Measurements from ENCODE around the gene ANO7. TPM values are rescaled to one million over a fixed set of nuclear protein-coding genes. Genes with fewer than 3 reads are reported as not detected.

Gene ANO7
- total RNA-seq, 1 experiment from 2014 or later, result 5.2 TPM

DNA sequence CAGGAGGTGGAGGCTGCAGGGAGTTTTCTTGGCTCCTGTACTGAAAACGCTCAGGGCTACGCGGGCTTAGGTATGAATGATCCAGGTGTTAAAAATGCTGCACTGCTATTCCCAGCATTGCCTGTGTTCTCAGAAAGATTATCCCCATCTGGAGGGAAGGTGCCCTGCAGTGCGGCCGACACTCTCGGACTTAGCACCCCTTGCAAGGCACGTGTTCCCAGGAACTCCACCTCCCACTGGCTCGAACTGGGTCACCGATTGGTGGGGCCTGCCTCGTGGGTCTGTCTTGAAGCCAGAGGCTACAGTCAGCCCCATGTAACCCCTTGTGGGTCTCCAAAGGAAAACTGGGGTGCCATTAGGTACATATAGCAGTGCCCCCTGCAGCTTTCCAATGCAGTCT is 25.7 kb downstream of the ANO7 start:
- Histone ChIP-seq H3K4ac (ENCODE audit: low read depth, low read length) (no peak overlapping the region), H3K23ac (ENCODE audit: insufficient read length, low read depth, low read length) (no peak overlapping the region), H2AK5ac (ENCODE audit: insufficient read length, low read length) (no peak overlapping the region), H4K5ac (ENCODE audit: insufficient read length, low read depth, low read length) (no peak overlapping the region), H3K4me2 (ENCODE audit: insufficient read depth, insufficient read length, low read length) (no peak overlapping the region), H4K20me1 (ENCODE audit: control insufficient read depth, insufficient read depth, insufficient read length) (peaks cover 2% of the 10 kb centered on the region), H3K56ac (ENCODE audit: insufficient read length, low read depth, low read length) (no peak overlapping the region), H4K8ac (replicated peaks; ENCODE audit: insufficient read length, low read depth, low read length) (no peak overlapping the region), H3T11ph (ENCODE audit: low read length) (no peak overlapping the region), H2BK15ac (ENCODE audit: low read depth, low read length) (no peak overlapping the region), H3K27ac (ENCODE audit: insufficient read length, low read depth, low read length) (no peak overlapping the region), H3K9me3 (ENCODE audit: control insufficient read depth, low read depth, low read length) (no peaks in the 10 kb centered on the region), H3K23me2 (ENCODE audit: insufficient read length, low read depth, low read length, poor library complexity, severe bottlenecking) (peaks cover 13% of the 10 kb centered on the region), H2BK20ac (ENCODE audit: low read depth, low read length, poor library complexity, severe bottlenecking) (no peak overlapping the region), H3K18ac (ENCODE audit: insufficient read length, low read depth, low read length) (no peak overlapping the region), H3K14ac (ENCODE audit: insufficient read depth, low read length) (no peak overlapping the region; the same call in 1 of the 2 replicates), H3K4me1 (ENCODE audit: insufficient read depth, low read length) (peaks cover 4% of the 10 kb centered on the region; the same call in 1 of the 2 replicates), H2AFZ (ENCODE audit: low read length) (no peak overlapping the region), H2BK120ac (ENCODE audit: low read depth, low read length, poor library complexity, severe bottlenecking) (no peak overlapping the region), H2BK12ac (ENCODE audit: insufficient read length, low read depth, low read length) (no peak overlapping the region), H3K79me1 (ENCODE audit: insufficient read depth, low read depth, low read length, poor library complexity, severe bottlenecking) (no peaks in the 10 kb centered on the region), H4K91ac (ENCODE audit: insufficient read length, low read depth, low read length) (no peak overlapping the region), H2BK5ac (ENCODE audit: insufficient read length, low read length) (no peak overlapping the region), H3K79me2 (ENCODE audit: insufficient read depth, low read length) (no peaks in the 10 kb centered on the region), H3K27me3 (ENCODE audit: insufficient read depth, low read length) (no peaks in the 10 kb centered on the region), H3K9ac (ENCODE audit: extremely low read depth, insufficient read length, low read length) (no peak overlapping the region)
- no peak for DNase-seq
- Mint-ChIP-seq H3K9me3 (no peaks in the 10 kb centered on the region), H3K4me3 (no peak overlapping the region; a peak in 1 of 5 replicates), H3K27ac (no peak overlapping the region), H3K4me1 (peaks cover 26 to 31% of the 10 kb centered on the region in 2 experiments), H3K36me3 (ENCODE audit: insufficient read depth in 1 of 3, low read depth in 3 of 3) (no peaks in the 10 kb centered on the region), H3K27me3 (ENCODE audit: low read depth) (peaks cover 10% of the 10 kb centered on the region)
- WGBS (ENCODE audit: extremely low coverage, insufficient read length, low lambda C conversion rate), result no CpG with 5 or more reads among the region's 10 CpGs
- TF ChIP-seq, protein P1, sequence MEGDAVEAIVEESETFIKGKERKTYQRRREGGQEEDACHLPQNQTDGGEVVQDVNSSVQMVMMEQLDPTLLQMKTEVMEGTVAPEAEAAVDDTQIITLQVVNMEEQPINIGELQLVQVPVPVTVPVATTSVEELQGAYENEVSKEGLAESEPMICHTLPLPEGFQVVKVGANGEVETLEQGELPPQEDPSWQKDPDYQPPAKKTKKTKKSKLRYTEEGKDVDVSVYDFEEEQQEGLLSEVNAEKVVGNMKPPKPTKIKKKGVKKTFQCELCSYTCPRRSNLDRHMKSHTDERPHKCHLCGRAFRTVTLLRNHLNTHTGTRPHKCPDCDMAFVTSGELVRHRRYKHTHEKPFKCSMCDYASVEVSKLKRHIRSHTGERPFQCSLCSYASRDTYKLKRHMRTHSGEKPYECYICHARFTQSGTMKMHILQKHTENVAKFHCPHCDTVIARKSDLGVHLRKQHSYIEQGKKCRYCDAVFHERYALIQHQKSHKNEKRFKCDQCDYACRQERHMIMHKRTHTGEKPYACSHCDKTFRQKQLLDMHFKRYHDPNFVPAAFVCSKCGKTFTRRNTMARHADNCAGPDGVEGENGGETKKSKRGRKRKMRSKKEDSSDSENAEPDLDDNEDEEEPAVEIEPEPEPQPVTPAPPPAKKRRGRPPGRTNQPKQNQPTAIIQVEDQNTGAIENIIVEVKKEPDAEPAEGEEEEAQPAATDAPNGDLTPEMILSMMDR (conservative IDR thresholded peaks at IDR 0.05), result no peak
